Karpas-422 (cell line): ENCODE results near the gene WIPF3. TPM values are rescaled to one million over a fixed set of nuclear protein-coding genes. Genes with fewer than 3 reads are reported as not detected.
"Not testable (repeated sequence)": the region's sequence is repeated elsewhere in the genome, so short reads cannot be mapped to it uniquely, and the experiment has no call there.

Experiments
- DNase-seq: peaks from one replicate; pipeline ENCODE4 v3.0.0-alpha.2; 2015
- H2AFZ ChIP-seq: fragments of 200-600 bp; sonication (generic); 2 replicates; pipeline ENCODE4 v1.6.1; 2014; ENCODE audit warnings: antibody characterized with exemption, low read length, mixed read lengths
- H3K27ac ChIP-seq: fragments of 200-600 bp; sonication (generic); 2 replicates; pipeline ENCODE4 v1.5.1; 2014; ENCODE audit warnings: mild to moderate bottlenecking, low read length, moderate library complexity
- H3K27me3 ChIP-seq: fragments of 200-600 bp; sonication (generic); 2 replicates; pipeline ENCODE4 v1.6.1; 2014; ENCODE audit warnings: low read length, mixed read lengths
- H3K36me3 ChIP-seq: fragments of 200-600 bp; sonication (generic); 2 replicates; pipeline ENCODE4 v1.6.1; 2014; ENCODE audit warnings: low read length, mixed read lengths; ENCODE audit not compliant: insufficient read depth
- H3K4me1 ChIP-seq: fragments of 200-600 bp; sonication (generic); 2 replicates; pipeline ENCODE4 v1.6.1; 2014; ENCODE audit warnings: mild to moderate bottlenecking, low read length, mixed read lengths
- H3K4me2 ChIP-seq: fragments of 200-600 bp; sonication (generic); 2 replicates; pipeline ENCODE4 v1.6.1; 2014; ENCODE audit warnings: low read length, low read depth, mild to moderate bottlenecking; ENCODE audit not compliant: poor library complexity, severe bottlenecking
- H3K4me3 ChIP-seq: fragments of 200-600 bp; sonication (generic); 2 replicates; pipeline ENCODE4 v1.5.1; 2014; ENCODE audit warnings: mild to moderate bottlenecking, antibody characterized with exemption, low read length, mixed read lengths
- H3K79me2 ChIP-seq: fragments of 200-600 bp; sonication (generic); 2 replicates; pipeline ENCODE4 v1.6.1; 2014; ENCODE audit warnings: mild to moderate bottlenecking, low read length, mixed read lengths
- H3K9ac ChIP-seq: fragments of 200-600 bp; sonication (generic); 2 replicates; pipeline ENCODE4 v1.6.0; 2014; ENCODE audit warnings: low read length
- H3K9me2 ChIP-seq: fragments of 200-600 bp; sonication (generic), shearing (Covaris generic); replicated peaks from 2 replicates; pipeline ENCODE4 v1.6.0; 2014; ENCODE audit warnings: mild to moderate bottlenecking, low read length, moderate library complexity; ENCODE audit not compliant: insufficient read depth
- H3K9me3 ChIP-seq: fragments of 300-700, 200-600 bp; sonication (generic); 2 replicates; pipeline ENCODE4 v1.6.1; 2014; ENCODE audit warnings: low read length, mixed read lengths
- H4K20me1 ChIP-seq: fragments of 200-600 bp; sonication (generic); 2 replicates; pipeline ENCODE4 v1.6.1; 2014; ENCODE audit warnings: mild to moderate bottlenecking, antibody characterized with exemption, low read length, low read depth; ENCODE audit not compliant: insufficient read depth
- total RNA-seq: library from RNA; depleted of rRNA; stranded (reverse); fragments of >200 nt; shearing (Covaris generic); gene quantifications from 2 replicates; pipeline ENCODE4 v1.2.3, GENCODE V29; 2014; ENCODE audit warnings: low replicate concordance

Gene WIPF3
- total RNA-seq, 1 experiment from 2014 or later = not detected

DNA sequence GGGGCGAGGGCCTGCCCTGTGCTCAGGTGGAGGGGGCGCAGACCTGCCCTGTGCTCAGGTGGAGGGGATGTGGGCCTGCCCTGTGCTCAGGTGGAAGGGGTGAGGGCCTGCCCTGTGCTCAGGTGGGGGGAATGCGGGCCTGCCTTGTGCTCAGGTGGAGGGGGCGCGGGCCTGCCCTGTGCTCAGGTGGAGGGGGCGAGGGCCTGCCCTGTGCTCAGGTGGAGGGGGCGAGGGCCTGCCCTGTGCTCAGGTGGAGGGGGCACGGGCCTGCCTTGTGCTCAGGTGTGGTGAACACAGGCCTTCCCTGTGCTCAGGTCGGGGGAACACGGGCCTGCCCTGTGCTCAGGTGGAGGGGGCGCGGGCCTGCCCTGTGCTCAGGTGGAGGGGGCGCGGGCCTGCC is 84.5 kb downstream of the WIPF3 start:
- not testable (repeated sequence) for H3K4me3 ChIP-seq, H4K20me1 ChIP-seq, DNase-seq

DNA sequence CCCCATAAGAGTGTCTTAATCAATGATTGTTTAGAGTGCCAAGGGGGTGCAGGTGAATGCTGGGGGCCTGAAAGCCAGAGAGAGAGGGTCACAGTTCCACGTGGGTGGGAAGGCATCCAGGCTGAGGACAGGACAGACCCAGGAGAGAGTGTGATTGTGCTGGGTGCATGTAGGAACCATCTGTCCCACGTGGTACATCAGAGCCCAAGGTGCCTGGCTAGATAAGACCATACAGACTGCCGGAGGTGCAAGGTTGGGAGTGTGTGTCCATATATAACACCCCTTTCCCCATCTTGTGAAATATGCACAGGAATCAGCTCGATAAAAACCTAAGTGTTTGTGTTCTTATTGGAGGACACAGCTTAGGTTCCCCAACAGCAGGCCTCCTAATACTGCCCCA is 85.5 kb downstream of the WIPF3 start:
- Histone ChIP-seq H3K4me2 (no peak overlapping the region), H3K4me3 (no peak overlapping the region), H3K27me3 (no peaks in the 10 kb centered on the region), H3K9me3 (no peaks in the 10 kb centered on the region), H3K27ac (no peak overlapping the region), H2AFZ (no peak overlapping the region), H3K36me3 (no peaks in the 10 kb centered on the region), H3K79me2 (no peaks in the 10 kb centered on the region), H3K4me1 (peaks cover 7% of the 10 kb centered on the region), H4K20me1 (no peaks in the 10 kb centered on the region), H3K9ac (no peak overlapping the region), H3K9me2 (no peaks in the 10 kb centered on the region)
- no peak for DNase-seq

More for the DNA sequence above, 84.5 kb downstream of the WIPF3 start:
- not testable (repeated sequence) for H3K27ac ChIP-seq, H3K27me3 ChIP-seq, H3K79me2 ChIP-seq, H3K36me3 ChIP-seq, H3K9me3 ChIP-seq, H3K4me1 ChIP-seq, H3K9me2 ChIP-seq, H3K9ac ChIP-seq, H3K4me2 ChIP-seq, H2AFZ ChIP-seq

DNA sequence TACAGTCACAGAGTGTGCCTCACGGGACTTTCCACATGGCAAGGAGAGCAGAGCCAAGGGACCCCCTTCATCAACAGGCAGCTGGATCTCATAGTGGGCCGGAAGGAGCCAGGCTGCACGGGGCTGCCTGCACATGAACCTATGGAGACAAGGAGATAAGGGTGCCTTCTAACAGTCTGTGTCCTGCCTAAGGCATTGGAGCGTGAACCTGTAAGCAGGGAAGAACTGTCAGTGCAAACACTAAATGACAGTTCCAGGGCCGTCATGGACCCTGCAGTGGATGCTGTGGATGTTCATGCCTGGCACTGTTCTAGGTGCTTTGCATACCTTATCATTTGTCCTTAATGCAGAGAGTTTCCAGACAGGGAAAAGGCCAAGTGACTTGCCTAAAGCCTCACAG is 85.9 kb downstream of the WIPF3 start:
- no peak overlapping the region for H3K9ac ChIP-seq

DNA sequence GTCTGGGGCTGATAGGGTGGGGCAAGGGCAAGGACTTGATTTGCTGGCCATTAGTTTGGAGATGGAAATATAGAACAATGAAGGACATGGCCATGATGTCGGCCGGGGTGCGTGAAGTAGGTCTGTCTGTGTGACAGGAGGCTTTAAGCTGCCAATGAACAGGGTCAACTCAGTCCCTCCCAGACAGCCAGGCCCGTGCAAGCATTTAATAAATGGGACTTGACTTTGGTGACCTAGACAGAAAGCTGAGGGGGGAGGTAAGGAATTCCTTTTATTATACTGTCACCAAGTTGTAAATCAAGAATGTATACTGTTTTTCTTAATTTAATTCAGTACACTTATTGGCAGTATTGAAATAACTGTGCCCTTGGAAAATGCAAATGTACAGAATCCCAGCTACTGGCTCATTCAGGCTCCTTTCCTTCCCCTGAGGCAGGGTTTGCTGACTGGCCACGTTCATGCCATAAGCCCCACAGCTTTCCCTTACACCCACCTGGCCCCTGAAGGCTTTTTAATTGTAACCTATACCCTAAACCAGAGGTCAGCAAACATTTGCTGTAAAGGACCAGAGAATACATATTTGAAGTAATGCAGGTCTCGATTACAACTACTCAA is 87.2 kb downstream of the WIPF3 start:
- H2AFZ ChIP-seq = no peak overlapping the region
- H3K27me3 ChIP-seq = no peaks in the 10 kb centered on the region
- H3K9me2 ChIP-seq = no peaks in the 10 kb centered on the region
- DNase-seq = no peak
- H3K4me3 ChIP-seq = no peak overlapping the region
- no peak overlapping the region for H3K27ac ChIP-seq
- H3K4me1 ChIP-seq = peaks cover 7% of the 10 kb centered on the region
- H3K9ac ChIP-seq = no peak overlapping the region
- no peaks in the 10 kb centered on the region for H3K79me2 ChIP-seq
- H3K4me2 ChIP-seq = no peak overlapping the region
- H4K20me1 ChIP-seq = no peaks in the 10 kb centered on the region
- no peaks in the 10 kb centered on the region for H3K9me3 ChIP-seq
- H3K36me3 ChIP-seq = no peaks in the 10 kb centered on the region

More for the DNA sequence above, 85.9 kb downstream of the WIPF3 start:
- H3K9me3 ChIP-seq = no peaks in the 10 kb centered on the region
- H3K4me2 ChIP-seq = no peak overlapping the region
- no peaks in the 10 kb centered on the region for H3K79me2 ChIP-seq
- no peak overlapping the region for H2AFZ ChIP-seq
- no peaks in the 10 kb centered on the region for H3K9me2 ChIP-seq
- H4K20me1 ChIP-seq = no peaks in the 10 kb centered on the region
- no peaks in the 10 kb centered on the region for H3K36me3 ChIP-seq
- no peaks in the 10 kb centered on the region for H3K27me3 ChIP-seq
- H3K4me3 ChIP-seq = no peak overlapping the region
- no peak overlapping the region for H3K27ac ChIP-seq
- peaks cover 7% of the 10 kb centered on the region for H3K4me1 ChIP-seq
- no peak for DNase-seq

DNA sequence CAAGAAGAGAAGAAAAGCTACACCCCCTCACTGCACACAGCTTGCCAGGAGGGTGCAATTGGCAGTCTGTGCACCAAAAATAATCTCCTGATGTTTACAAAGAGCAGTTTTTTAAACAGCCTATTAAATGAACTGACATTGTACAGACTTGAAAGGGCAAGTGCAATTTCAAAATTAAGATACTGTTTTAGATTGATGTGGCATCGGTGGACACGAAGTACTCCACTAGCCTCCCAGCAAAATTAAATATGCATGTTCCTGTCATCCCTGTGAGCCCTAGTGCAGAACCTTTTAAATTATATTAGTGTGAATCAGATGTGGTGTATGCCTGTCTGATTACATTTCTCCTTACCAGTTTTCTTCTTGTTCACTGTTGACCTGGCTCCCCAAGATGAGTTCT is 87.9 kb downstream of the WIPF3 start:
- Histone ChIP-seq H3K36me3 (no peaks in the 10 kb centered on the region), H3K79me2 (no peaks in the 10 kb centered on the region), H3K9me3 (no peaks in the 10 kb centered on the region), H3K4me3 (no peak overlapping the region), H3K9ac (no peak overlapping the region), H3K27me3 (no peaks in the 10 kb centered on the region), H3K9me2 (no peaks in the 10 kb centered on the region), H4K20me1 (no peaks in the 10 kb centered on the region), H3K4me1 (peaks cover 6% of the 10 kb centered on the region), H2AFZ (no peak overlapping the region), H3K4me2 (no peak overlapping the region), H3K27ac (no peak overlapping the region)
- no peak for DNase-seq

DNA sequence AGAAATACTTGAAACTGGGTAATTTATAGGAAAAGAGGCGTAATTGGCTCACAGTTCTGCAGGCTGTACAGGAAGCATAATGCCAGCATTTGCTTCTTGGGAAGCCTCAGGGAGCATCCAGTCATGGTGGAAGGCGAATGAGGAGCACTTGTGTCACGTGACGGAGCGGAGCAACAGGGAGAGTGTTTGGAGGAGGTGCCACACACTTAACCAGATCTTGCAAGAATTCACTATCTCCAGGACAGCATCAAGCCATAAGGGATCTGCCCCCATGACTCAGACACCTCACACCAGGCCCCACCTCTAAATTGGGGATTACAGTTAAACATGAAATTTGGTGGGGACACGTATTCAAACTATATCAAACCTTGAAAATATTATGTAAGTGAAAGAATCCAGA is 89.3 kb downstream of the WIPF3 start:
- no peaks in the 10 kb centered on the region for H3K36me3 ChIP-seq
- no peaks in the 10 kb centered on the region for H3K4me1 ChIP-seq
- no peaks in the 10 kb centered on the region for H3K9me2 ChIP-seq
- no peak overlapping the region for H3K9ac ChIP-seq
- DNase-seq = no peak
- no peaks in the 10 kb centered on the region for H3K9me3 ChIP-seq
- no peak overlapping the region for H3K27ac ChIP-seq
- no peak overlapping the region for H3K4me2 ChIP-seq
- H3K4me3 ChIP-seq = no peak overlapping the region
- no peak overlapping the region for H2AFZ ChIP-seq
- H3K27me3 ChIP-seq = no peaks in the 10 kb centered on the region
- no peaks in the 10 kb centered on the region for H3K79me2 ChIP-seq
- H4K20me1 ChIP-seq = no peaks in the 10 kb centered on the region

DNA sequence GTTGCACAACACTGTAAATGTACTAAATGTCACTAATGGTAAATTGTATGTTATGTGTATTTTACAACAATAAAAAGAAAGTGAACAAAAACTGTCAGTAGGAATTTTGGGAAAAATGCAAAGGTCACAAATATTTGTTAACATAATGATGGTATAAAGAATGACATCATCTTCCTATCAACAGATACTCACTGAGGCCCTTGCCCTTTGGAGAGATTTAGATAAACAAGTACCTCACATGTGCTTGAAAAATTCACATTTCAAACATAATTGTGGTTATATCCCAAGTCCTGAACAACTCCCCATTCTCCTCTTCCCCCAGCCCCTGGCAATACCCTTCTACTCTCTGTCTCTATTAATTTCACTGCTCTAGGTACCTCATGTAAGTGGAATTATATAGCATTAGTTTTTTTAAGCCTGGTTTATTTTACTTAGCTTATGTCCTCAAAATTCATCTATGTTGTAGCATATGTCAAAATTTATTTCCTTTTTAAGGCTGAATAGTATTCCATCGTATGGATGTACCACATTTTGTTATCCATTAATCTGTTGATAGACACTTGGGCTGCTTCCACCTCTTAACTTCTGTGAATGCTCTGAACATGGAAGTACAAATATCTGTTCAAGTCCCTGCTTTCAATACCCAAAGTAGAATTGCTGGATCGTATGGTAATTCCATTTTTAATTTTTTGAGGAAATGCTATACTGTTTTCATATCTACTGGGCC is 90.5 kb downstream of the WIPF3 start:
- no peaks in the 10 kb centered on the region for H3K9me3 ChIP-seq
- H3K27ac ChIP-seq = no peak overlapping the region
- no peaks in the 10 kb centered on the region for H3K4me1 ChIP-seq
- no peak for DNase-seq
- H3K9ac ChIP-seq = no peak overlapping the region
- no peaks in the 10 kb centered on the region for H3K9me2 ChIP-seq
- H4K20me1 ChIP-seq = no peaks in the 10 kb centered on the region
- H3K27me3 ChIP-seq = no peaks in the 10 kb centered on the region
- H3K4me3 ChIP-seq = no peak overlapping the region
- H2AFZ ChIP-seq = no peak overlapping the region
- H3K79me2 ChIP-seq = no peaks in the 10 kb centered on the region
- H3K4me2 ChIP-seq = no peak overlapping the region
- no peaks in the 10 kb centered on the region for H3K36me3 ChIP-seq

DNA sequence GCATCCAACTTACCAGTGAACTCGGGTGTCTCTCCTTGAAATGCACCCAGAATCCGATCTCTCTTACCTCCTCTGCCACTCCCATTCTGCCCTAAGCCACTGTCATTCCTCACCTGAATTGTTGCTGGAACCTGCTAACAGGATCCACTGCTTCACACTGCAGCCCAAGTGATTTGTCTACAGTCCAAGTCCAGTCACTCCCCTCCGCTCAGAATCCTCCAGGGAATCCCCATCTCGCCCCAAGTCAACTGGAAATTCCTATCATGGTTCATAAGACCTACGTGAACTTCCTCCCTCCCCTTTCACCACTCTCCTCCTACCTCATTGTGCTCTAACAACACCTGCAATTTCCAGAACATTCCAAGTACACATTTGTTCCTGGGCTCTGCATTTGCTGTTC is 92.0 kb downstream of the WIPF3 start:
- no peak overlapping the region for H3K9ac ChIP-seq
- H3K9me2 ChIP-seq = no peaks in the 10 kb centered on the region
- no peaks in the 10 kb centered on the region for H3K79me2 ChIP-seq
- H3K27me3 ChIP-seq = no peaks in the 10 kb centered on the region
- H3K36me3 ChIP-seq = no peaks in the 10 kb centered on the region
- H4K20me1 ChIP-seq = no peaks in the 10 kb centered on the region
- H3K4me1 ChIP-seq = no peaks in the 10 kb centered on the region
- no peak overlapping the region for H2AFZ ChIP-seq
- no peak for DNase-seq
- no peak overlapping the region for H3K27ac ChIP-seq
- no peaks in the 10 kb centered on the region for H3K9me3 ChIP-seq
- no peak overlapping the region for H3K4me3 ChIP-seq
- no peak overlapping the region for H3K4me2 ChIP-seq
